ENCODE data around the gene MUCL3. TPM values are rescaled to one million over a fixed set of nuclear protein-coding genes. Genes with fewer than 3 reads are reported as not detected.

Gene MUCL3
- total RNA-seq, 2 experiments from 2014 or later, result not detected

Other genes starting within 250 kb of the MUCL3 start
- gene NRM, start 250.0 kb upstream of the MUCL3 start, total RNA-seq, result 10 to 100 TPM; 25.8 to 36.4 TPM
- gene MDC1, start 223.7 kb upstream of the MUCL3 start, total RNA-seq, result 100 to 1,000 TPM in 1 of 2 experiments, 10 to 100 TPM in 1; 92.0 to 101 TPM
- gene TUBB, start 220.6 kb upstream of the MUCL3 start, total RNA-seq, result 1,000 to 10,000 TPM; 1,569 to 1,746 TPM
- 100 to 1,000 TPM; 155 to 188 TPM for gene FLOT1, start 198.3 kb upstream of the MUCL3 start, total RNA-seq
- gene IER3, start 196.4 kb upstream of the MUCL3 start, total RNA-seq, result 100 to 1,000 TPM; 196 to 221 TPM
- 10 to 100 TPM in 1 of 2 experiments, 1 to 10 TPM in 1; 9.5 to 12.6 TPM for gene DDR1, start 56.5 kb upstream of the MUCL3 start, total RNA-seq
- gene GTF2H4, start 32.8 kb upstream of the MUCL3 start, total RNA-seq, result 10 to 100 TPM; 35.9 to 40.9 TPM
- 10 to 100 TPM; 68.1 to 81.1 TPM for gene VARS2, start 26.7 kb upstream of the MUCL3 start, total RNA-seq
- not detected for gene SFTA2, start 8.8 kb upstream of the MUCL3 start, total RNA-seq
- not detected for gene MUC21, start 42.7 kb downstream of the MUCL3 start, total RNA-seq
- not detected for gene MUC22, start 69.5 kb downstream of the MUCL3 start, total RNA-seq
- gene C6orf15, start 171.6 kb downstream of the MUCL3 start, total RNA-seq, result not detected
- gene PSORS1C1, start 173.8 kb downstream of the MUCL3 start, total RNA-seq, result under 1 TPM; 0.18 to 0.33 TPM
- not detected for gene CDSN, start 179.5 kb downstream of the MUCL3 start, total RNA-seq
- gene PSORS1C2, start 198.1 kb downstream of the MUCL3 start, total RNA-seq, result not detected
- 10 to 100 TPM; 39.7 to 57.6 TPM for gene CCHCR1, start 216.8 kb downstream of the MUCL3 start, total RNA-seq
- 10 to 100 TPM; 82.6 to 88.0 TPM for gene TCF19, start 217.6 kb downstream of the MUCL3 start, total RNA-seq
- gene POU5F1, start 229.7 kb downstream of the MUCL3 start, total RNA-seq, result under 1 TPM in 1 of 2 experiments, not detected in 1; 0.21 TPM

Measured in activated CD4-positive, alpha-beta T cell treated with anti-CD3 and anti-CD28 coated beads for 36 hours (primary cell).